ENCODE results near the gene ADSL.

Gene ADSL

GRCh38 chr22:40400159-40400558 lies 53.9 kb downstream of the ADSL start:
- DNase-seq (ENCODE audit: low read depth): no peak
- H3K4me3 ChIP-seq (ENCODE audit: low read length): no peak overlapping the region
- TF ChIP-seq CTCF (conservative IDR thresholded peaks at IDR 0.05; ENCODE audit: low read depth, low read length): no peak

GRCh38 chr22:40401532-40401931 lies 55.2 kb downstream of the ADSL start:
- no peak overlapping the region for H3K4me3 ChIP-seq (ENCODE audit: low read length)
- DNase-seq (ENCODE audit: low read depth): no peak
- TF ChIP-seq CTCF (conservative IDR thresholded peaks at IDR 0.05; ENCODE audit: low read depth, low read length): no peak

GRCh38 chr22:40401981-40402406 lies 55.7 kb downstream of the ADSL start:
- no peak for TF ChIP-seq CTCF (conservative IDR thresholded peaks at IDR 0.05; ENCODE audit: low read depth, low read length)
- H3K4me3 ChIP-seq (ENCODE audit: low read length): no peak overlapping the region
- no peak for DNase-seq (ENCODE audit: low read depth)

GRCh38 chr22:40403141-40403540 lies 56.8 kb downstream of the ADSL start:
- H3K4me3 ChIP-seq (ENCODE audit: low read length): no peak overlapping the region
- TF ChIP-seq CTCF (conservative IDR thresholded peaks at IDR 0.05; ENCODE audit: low read depth, low read length): no peak
- no peak for DNase-seq (ENCODE audit: low read depth)

GRCh38 chr22:40403651-40404050 lies 57.4 kb downstream of the ADSL start:
- no peak for DNase-seq (ENCODE audit: low read depth)
- no peak for TF ChIP-seq CTCF (conservative IDR thresholded peaks at IDR 0.05; ENCODE audit: low read depth, low read length)

GRCh38 chr22:40404251-40405177 lies 58.2 kb downstream of the ADSL start:
- no peak overlapping the region for H3K4me3 ChIP-seq (ENCODE audit: low read length)
- TF ChIP-seq CTCF (conservative IDR thresholded peaks at IDR 0.05; ENCODE audit: low read depth, low read length): no peak
- no peak for DNase-seq (ENCODE audit: low read depth)

More at GRCh38 chr22:40403651-40404050, 57.4 kb downstream of the ADSL start:
- no peak overlapping the region for H3K4me3 ChIP-seq (ENCODE audit: low read length)

Data from retinal pigment epithelial cell (primary cell).